OCI-LY1 (cell line): ENCODE measurements around the gene COL25A1.
"Not testable (repeated sequence)": the region's sequence is repeated elsewhere in the genome, so short reads cannot be mapped to it uniquely, and the experiment has no call there.

Source experiments
- EZH2 ChIP-seq: fragments of 200-600 bp; sonication (generic), shearing (Covaris generic); IDR thresholded peaks from 2 replicates; pipeline ENCODE4 v1.8.0; 2017; ENCODE audit warnings: borderline replicate concordance, mixed run types, mild to moderate bottlenecking, antibody characterized with exemption, low read length, moderate library complexity, mixed read lengths
- TF ChIP-seq, protein P1 (sequence below): fragments of 200-600 bp; sonication (generic), shearing (Covaris generic); IDR thresholded peaks from 2 replicates; pipeline ENCODE4 v1.5.1; 2017; ENCODE audit warnings: mild to moderate bottlenecking, antibody characterized with exemption, low read length, moderate library complexity, mixed read lengths

DNA sequence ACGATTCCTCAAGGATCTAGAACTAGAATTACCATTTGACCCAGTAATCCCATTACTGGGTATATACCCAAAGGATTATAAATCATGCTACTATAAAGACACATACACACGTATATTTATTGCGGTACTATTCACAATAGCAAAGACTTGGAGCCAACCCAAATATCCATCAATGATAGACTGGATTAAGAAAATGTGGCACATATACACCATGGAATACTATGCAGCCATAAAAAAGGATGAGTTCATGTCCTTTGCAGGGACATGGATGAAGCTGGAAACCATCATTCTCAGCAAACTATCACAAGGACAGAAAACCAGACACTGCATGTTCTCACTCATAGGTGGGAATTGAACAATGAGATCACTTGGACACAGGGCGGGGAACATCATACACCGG lies 368.5 kb downstream of the COL25A1 start:
- TF ChIP-seq, protein P1, sequence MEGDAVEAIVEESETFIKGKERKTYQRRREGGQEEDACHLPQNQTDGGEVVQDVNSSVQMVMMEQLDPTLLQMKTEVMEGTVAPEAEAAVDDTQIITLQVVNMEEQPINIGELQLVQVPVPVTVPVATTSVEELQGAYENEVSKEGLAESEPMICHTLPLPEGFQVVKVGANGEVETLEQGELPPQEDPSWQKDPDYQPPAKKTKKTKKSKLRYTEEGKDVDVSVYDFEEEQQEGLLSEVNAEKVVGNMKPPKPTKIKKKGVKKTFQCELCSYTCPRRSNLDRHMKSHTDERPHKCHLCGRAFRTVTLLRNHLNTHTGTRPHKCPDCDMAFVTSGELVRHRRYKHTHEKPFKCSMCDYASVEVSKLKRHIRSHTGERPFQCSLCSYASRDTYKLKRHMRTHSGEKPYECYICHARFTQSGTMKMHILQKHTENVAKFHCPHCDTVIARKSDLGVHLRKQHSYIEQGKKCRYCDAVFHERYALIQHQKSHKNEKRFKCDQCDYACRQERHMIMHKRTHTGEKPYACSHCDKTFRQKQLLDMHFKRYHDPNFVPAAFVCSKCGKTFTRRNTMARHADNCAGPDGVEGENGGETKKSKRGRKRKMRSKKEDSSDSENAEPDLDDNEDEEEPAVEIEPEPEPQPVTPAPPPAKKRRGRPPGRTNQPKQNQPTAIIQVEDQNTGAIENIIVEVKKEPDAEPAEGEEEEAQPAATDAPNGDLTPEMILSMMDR: not testable (repeated sequence)
- not testable (repeated sequence) for TF ChIP-seq EZH2
